ENCODE measurements around the gene HORMAD2.
A peak's percentile ranks its signal among the peaks of the same experiment; 100 is the strongest.
"Not testable (repeated sequence)": the region's sequence is repeated elsewhere in the genome, so short reads cannot be mapped to it uniquely, and the experiment has no call there.

The HORMAD2 gene

GRCh38 chr22:30086496-30086895 is 6.2 kb downstream of the HORMAD2 start:
- Histone ChIP-seq H3K79me2 (ENCODE audit: insufficient read depth, low read length) (no peaks in the 10 kb centered on the region), H3K4me2 (ENCODE audit: low read depth, low read length, poor library complexity, severe bottlenecking) (peak overlapping the region; percentile 47), H3K4me1 (ENCODE audit: insufficient read depth, low read length, poor library complexity, severe bottlenecking) (peaks cover 23% of the 10 kb centered on the region), H3K9me2 (replicated peaks; ENCODE audit: low read depth, low read length) (no peaks in the 10 kb centered on the region), H3K27me3 (ENCODE audit: insufficient read depth, low read length, poor library complexity, severe bottlenecking) (no peaks in the 10 kb centered on the region), H3K36me3 (ENCODE audit: insufficient read depth, low read length) (no peaks in the 10 kb centered on the region), H3K9ac (ENCODE audit: low read depth, low read length, poor library complexity, severe bottlenecking) (peak overlapping the region; percentile 11), H3K4me3 (ENCODE audit: low read length, poor library complexity, severe bottlenecking) (peak overlapping the region; percentile 15), H3K9me3 (ENCODE audit: insufficient read depth, low read depth, low read length) (no peaks in the 10 kb centered on the region), H3F3A (ENCODE audit: low read depth) (no peaks in the 10 kb centered on the region), H4K20me1 (ENCODE audit: insufficient read depth, low read length, poor library complexity, severe bottlenecking) (no peaks in the 10 kb centered on the region), H2AFZ (ENCODE audit: low read length) (0 out of 2 replicates have a peak overlapping the region, but pooled peaks have one; percentile 3)
- no peak for TF ChIP-seq EZH2phosphoT487 (IDR thresholded peaks at IDR 0.05; ENCODE audit: borderline replicate concordance)

- Histone ChIP-seq H3K4me1 (ENCODE audit: insufficient read depth, low read length, poor library complexity, severe bottlenecking) (peaks cover 24% of the 10 kb centered on the region), H3K9ac (ENCODE audit: low read depth, low read length, poor library complexity, severe bottlenecking) (peak overlapping the region; percentile 30), H2AFZ (ENCODE audit: low read length) (peak overlapping the region; percentile 46; the same call in 1 of the 2 replicates)
- H3F3A ChIP-seq (ENCODE audit: low read depth); H3K4me2 ChIP-seq (ENCODE audit: low read depth, low read length, poor library complexity, severe bottlenecking); H3K36me3 ChIP-seq (ENCODE audit: insufficient read depth, low read length); H3K4me3 ChIP-seq (ENCODE audit: low read length, poor library complexity, severe bottlenecking); H3K27me3 ChIP-seq (ENCODE audit: insufficient read depth, low read length, poor library complexity, severe bottlenecking); H3K9me2 ChIP-seq (replicated peaks; ENCODE audit: low read depth, low read length); H3K9me3 ChIP-seq (ENCODE audit: insufficient read depth, low read depth, low read length); H4K20me1 ChIP-seq (ENCODE audit: insufficient read depth, low read length, poor library complexity, severe bottlenecking); H3K79me2 ChIP-seq (ENCODE audit: insufficient read depth, low read length): not testable (repeated sequence)
These were observed 6.8 kb downstream of the HORMAD2 start for GRCh38 chr22:30087037-30087436.

- Histone ChIP-seq H3K79me2 (ENCODE audit: insufficient read depth, low read length) (no peaks in the 10 kb centered on the region), H3K4me3 (ENCODE audit: low read length, poor library complexity, severe bottlenecking) (no peak overlapping the region), H3K27me3 (ENCODE audit: insufficient read depth, low read length, poor library complexity, severe bottlenecking) (no peaks in the 10 kb centered on the region), H3K9me3 (ENCODE audit: insufficient read depth, low read depth, low read length) (peaks cover 3% of the 10 kb centered on the region; the same call in 1 of the 2 replicates), H3K9ac (ENCODE audit: low read depth, low read length, poor library complexity, severe bottlenecking) (no peak overlapping the region), H2AFZ (ENCODE audit: low read length) (peak overlapping the region; percentile 46; the same call in 1 of the 2 replicates), H3K9me2 (replicated peaks; ENCODE audit: low read depth, low read length) (no peaks in the 10 kb centered on the region), H3K4me2 (ENCODE audit: low read depth, low read length, poor library complexity, severe bottlenecking) (no peak overlapping the region), H3K36me3 (ENCODE audit: insufficient read depth, low read length) (no peaks in the 10 kb centered on the region), H3F3A (ENCODE audit: low read depth) (no peaks in the 10 kb centered on the region), H3K4me1 (ENCODE audit: insufficient read depth, low read length, poor library complexity, severe bottlenecking) (peaks cover 29% of the 10 kb centered on the region), H4K20me1 (ENCODE audit: insufficient read depth, low read length, poor library complexity, severe bottlenecking) (no peaks in the 10 kb centered on the region)
- TF ChIP-seq EZH2phosphoT487 (IDR thresholded peaks at IDR 0.05; ENCODE audit: borderline replicate concordance) (no peak), CTCF (conservative IDR thresholded peaks at IDR 0.05; ENCODE audit: low read length) (no peak)
These were observed 7.3 kb downstream of the HORMAD2 start for GRCh38 chr22:30087611-30088010.

- TF ChIP-seq CTCF (conservative IDR thresholded peaks at IDR 0.05; ENCODE audit: low read length) (no peak), EZH2phosphoT487 (IDR thresholded peaks at IDR 0.05; ENCODE audit: borderline replicate concordance) (no peak)
- Histone ChIP-seq H3K9me2 (replicated peaks; ENCODE audit: low read depth, low read length) (no peaks in the 10 kb centered on the region), H4K20me1 (ENCODE audit: insufficient read depth, low read length, poor library complexity, severe bottlenecking) (no peaks in the 10 kb centered on the region)
These were observed 8.2 kb downstream of the HORMAD2 start for GRCh38 chr22:30088468-30088867.

More at GRCh38 chr22:30088468-30088867, 8.2 kb downstream of the HORMAD2 start:
- Histone ChIP-seq H3K4me3 (ENCODE audit: low read length, poor library complexity, severe bottlenecking) (no peak overlapping the region), H3F3A (ENCODE audit: low read depth) (no peaks in the 10 kb centered on the region), H3K79me2 (ENCODE audit: insufficient read depth, low read length) (no peaks in the 10 kb centered on the region), H2AFZ (ENCODE audit: low read length) (no peak overlapping the region), H3K9me3 (ENCODE audit: insufficient read depth, low read depth, low read length) (peaks cover 10% of the 10 kb centered on the region; the same call in 1 of the 2 replicates), H3K27me3 (ENCODE audit: insufficient read depth, low read length, poor library complexity, severe bottlenecking) (no peaks in the 10 kb centered on the region), H3K36me3 (ENCODE audit: insufficient read depth, low read length) (no peaks in the 10 kb centered on the region), H3K9ac (ENCODE audit: low read depth, low read length, poor library complexity, severe bottlenecking) (no peak overlapping the region), H3K4me1 (ENCODE audit: insufficient read depth, low read length, poor library complexity, severe bottlenecking) (peaks cover 29% of the 10 kb centered on the region), H3K4me2 (ENCODE audit: low read depth, low read length, poor library complexity, severe bottlenecking) (no peak overlapping the region)
